ENCODE measurements around the gene ILDR2.

DNA sequence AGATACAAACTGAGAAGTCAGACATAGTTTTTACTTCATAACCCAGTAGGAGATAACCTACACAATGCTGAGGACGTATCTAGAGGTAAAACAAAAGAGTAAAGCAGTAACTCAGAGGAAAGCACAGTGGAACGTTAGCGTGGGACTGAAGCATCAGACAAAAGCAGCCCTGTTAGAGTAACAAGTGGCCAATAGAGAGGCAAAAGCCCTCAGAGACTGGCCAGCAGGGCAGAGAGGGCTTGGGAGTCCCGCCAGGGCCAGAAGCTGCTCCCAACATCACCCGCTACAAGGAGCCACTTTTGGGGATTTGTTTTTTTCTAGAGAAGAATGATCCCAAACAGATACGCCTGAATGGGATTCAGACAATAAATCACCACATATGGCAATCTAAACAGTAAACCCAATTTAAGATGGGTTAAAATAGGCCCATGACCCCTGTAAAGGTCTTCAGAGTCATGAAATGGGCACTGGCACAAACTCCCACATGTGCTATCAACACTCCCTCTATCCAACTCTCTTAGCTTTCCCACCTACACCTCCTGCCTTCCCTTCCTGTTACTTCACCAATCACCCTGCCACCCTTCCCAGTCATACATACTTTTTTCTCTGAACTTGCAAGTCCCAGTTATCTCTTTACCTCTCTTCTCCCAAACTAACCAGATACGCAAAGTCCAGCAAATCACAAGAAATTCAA, 116.5 kb downstream of the ILDR2 start:
- no peak for TF ChIP-seq EZH2 (IDR thresholded peaks at IDR 0.05; ENCODE audit: low read length)
- TF ChIP-seq, protein P1, sequence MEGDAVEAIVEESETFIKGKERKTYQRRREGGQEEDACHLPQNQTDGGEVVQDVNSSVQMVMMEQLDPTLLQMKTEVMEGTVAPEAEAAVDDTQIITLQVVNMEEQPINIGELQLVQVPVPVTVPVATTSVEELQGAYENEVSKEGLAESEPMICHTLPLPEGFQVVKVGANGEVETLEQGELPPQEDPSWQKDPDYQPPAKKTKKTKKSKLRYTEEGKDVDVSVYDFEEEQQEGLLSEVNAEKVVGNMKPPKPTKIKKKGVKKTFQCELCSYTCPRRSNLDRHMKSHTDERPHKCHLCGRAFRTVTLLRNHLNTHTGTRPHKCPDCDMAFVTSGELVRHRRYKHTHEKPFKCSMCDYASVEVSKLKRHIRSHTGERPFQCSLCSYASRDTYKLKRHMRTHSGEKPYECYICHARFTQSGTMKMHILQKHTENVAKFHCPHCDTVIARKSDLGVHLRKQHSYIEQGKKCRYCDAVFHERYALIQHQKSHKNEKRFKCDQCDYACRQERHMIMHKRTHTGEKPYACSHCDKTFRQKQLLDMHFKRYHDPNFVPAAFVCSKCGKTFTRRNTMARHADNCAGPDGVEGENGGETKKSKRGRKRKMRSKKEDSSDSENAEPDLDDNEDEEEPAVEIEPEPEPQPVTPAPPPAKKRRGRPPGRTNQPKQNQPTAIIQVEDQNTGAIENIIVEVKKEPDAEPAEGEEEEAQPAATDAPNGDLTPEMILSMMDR (optimal IDR thresholded peaks at IDR 0.05 in 1 of 3, IDR thresholded peaks at IDR 0.05 in 1 of 3, conservative IDR thresholded peaks at IDR 0.05 in 1 of 3; ENCODE audit: extremely low read depth in 1 of 3, insufficient read depth in 2 of 3, low read length in 3 of 3): no peak
